ENCODE results near the gene OR2B2. TPM values are rescaled to one million over a fixed set of nuclear protein-coding genes. Genes with fewer than 3 reads are reported as not detected.

OR2B2 gene
- total RNA-seq, 2 experiments from 2014 or later, result not detected

DNA sequence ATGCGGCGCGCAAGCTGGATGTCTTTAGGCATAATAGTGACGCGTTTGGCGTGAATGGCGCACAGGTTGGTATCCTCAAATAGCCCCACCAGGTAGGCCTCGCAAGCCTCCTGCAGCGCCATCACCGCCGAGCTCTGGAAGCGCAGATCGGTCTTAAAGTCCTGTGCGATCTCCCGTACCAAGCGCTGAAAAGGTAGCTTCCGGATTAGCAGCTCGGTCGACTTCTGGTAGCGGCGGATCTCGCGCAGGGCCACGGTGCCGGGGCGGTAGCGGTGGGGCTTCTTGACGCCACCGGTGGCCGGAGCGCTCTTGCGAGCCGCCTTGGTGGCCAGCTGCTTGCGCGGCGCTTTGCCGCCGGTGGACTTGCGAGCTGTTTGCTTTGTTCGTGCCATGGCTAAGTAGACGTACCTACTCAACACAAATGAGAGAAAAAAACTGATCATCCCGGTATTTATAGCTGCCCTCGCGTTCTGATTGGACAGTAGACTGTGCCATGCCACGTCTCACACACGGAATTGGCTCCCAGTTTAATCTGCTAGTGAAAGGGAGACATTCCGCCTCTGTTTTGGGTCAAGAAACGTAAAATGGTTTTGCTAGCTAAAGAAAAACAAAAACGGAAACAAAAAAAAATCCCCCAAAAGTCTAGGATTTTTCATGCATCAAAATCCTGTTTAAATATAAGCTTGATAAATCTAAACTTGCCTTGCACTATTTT is 40.1 kb downstream of the OR2B2 start:
- POLR2A ChIA-PET, result interaction anchor here (0.5 to 18.9 kb wide), 31 partner anchors 7 to 1851 kb away, joined by 3 to 2159 read pairs (median 17); a partner anchor contains a TSS
- DNase-seq (peak; percentile 80), ATAC-seq (ENCODE audit: low read depth) (peak; percentile 63)
- Mint-ChIP-seq H3K4me1 (peaks cover 44% of the 10 kb centered on the region), H3K36me3 (no peaks in the 10 kb centered on the region), H3K27ac (peak overlapping the region; percentile 93), H3K27me3 (no peaks in the 10 kb centered on the region), H3K4me3 (peak overlapping the region; percentile 92), H3K9me3 (no peaks in the 10 kb centered on the region)

DNA sequence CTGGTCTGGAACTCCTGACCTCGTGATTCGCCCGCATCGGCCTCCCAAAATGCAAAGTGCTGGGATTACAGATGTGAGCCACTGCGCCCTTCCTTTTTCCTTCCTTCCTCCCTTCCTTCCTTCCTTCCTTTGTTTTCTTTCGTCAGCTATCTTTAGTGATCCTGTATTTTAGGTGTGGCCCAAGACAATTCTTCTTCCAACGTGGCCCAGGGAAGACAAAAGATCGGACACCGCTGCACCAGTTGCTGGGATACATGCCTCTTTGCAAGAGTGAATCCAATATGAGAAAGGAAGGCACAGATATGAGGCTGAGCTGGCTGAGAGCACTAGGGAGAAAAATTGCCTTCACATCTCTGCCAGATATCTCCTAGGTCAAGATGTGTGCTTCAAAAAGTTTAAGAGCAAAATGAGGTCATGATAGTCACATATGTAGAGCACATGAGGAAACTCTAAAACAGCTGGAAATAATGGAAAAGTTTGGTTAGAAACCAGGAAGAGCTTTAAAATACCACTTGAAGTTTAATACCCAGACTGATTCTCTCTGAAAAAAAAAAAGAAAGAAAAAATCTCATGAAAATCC is 41.8 kb downstream of the OR2B2 start:
- Mint-ChIP-seq H3K4me3 (peak overlapping the region; percentile 92), H3K27me3 (no peaks in the 10 kb centered on the region), H3K36me3 (no peaks in the 10 kb centered on the region), H3K27ac (peak overlapping the region; percentile 93), H3K9me3 (no peaks in the 10 kb centered on the region), H3K4me1 (peaks cover 57% of the 10 kb centered on the region)
- ATAC-seq (ENCODE audit: low read depth) (no peak), DNase-seq (no peak)
- POLR2A ChIA-PET, result interaction anchor here (0.6 to 18.9 kb wide), 22 partner anchors 18 to 1850 kb away, joined by 3 to 2159 read pairs (median 27); a partner anchor contains a TSS

DNA sequence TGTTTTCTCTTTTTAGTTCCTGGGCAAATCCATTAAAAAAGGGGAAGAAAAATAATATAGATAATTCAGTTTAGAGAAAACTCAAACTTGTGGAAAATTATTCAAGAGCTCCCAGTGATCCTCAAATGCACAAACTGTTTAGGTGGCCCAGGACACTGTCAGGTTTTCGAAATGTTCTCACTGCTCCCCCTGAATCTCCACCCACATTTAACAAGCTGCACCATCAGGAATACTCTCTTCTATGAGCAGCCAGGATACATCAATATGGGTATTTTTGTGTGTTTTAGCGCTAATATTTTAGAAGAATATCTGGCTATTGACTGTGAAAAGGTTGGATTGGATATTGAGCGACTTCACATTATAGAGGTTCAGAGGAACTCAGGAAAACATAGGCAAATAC is 43.9 kb downstream of the OR2B2 start:
- no peaks in the 10 kb centered on the region for H3K27me3 Mint-ChIP-seq
- no peak for ATAC-seq (ENCODE audit: low read depth)
- H3K4me1 Mint-ChIP-seq, result peaks cover 60% of the 10 kb centered on the region
- peak overlapping the region; percentile 99 for H3K4me3 Mint-ChIP-seq
- no peaks in the 10 kb centered on the region for H3K36me3 Mint-ChIP-seq
- peak overlapping the region; percentile 100 for H3K27ac Mint-ChIP-seq
- H3K9me3 Mint-ChIP-seq, result no peaks in the 10 kb centered on the region
- no peak for DNase-seq
- POLR2A ChIA-PET, result interaction anchor here (1.0 to 18.9 kb wide), 18 partner anchors 18 to 1847 kb away, joined by 4 to 2159 read pairs (median 67); a partner anchor contains a TSS

DNA sequence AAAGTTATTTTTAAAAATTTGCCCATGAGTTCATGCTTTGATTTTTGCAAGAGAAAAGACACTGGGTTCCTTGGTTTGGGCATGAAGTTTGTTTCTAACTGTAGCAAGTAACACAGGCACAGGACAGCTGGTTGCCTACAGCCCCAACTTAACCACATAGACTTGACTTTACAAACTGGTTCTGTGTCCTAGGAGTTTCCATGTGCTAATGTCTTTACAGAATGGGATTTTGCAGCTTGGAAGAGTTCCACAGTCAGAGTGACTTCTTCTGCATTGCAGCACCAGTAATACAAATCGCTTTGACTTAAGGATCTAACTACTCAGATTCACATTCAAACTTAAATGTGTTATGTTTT is 44.3 kb downstream of the OR2B2 start:
- Mint-ChIP-seq H3K27me3 (no peaks in the 10 kb centered on the region), H3K4me1 (peaks cover 60% of the 10 kb centered on the region), H3K9me3 (no peaks in the 10 kb centered on the region), H3K4me3 (peak overlapping the region; percentile 99), H3K36me3 (no peaks in the 10 kb centered on the region), H3K27ac (peak overlapping the region; percentile 100)
- ATAC-seq (ENCODE audit: low read depth) (no peak), DNase-seq (no peak)
- POLR2A ChIA-PET, result interaction anchor here (0.7 to 18.9 kb wide), 26 partner anchors 18 to 1846 kb away, joined by 3 to 2159 read pairs (median 42); a partner anchor contains a TSS

DNA sequence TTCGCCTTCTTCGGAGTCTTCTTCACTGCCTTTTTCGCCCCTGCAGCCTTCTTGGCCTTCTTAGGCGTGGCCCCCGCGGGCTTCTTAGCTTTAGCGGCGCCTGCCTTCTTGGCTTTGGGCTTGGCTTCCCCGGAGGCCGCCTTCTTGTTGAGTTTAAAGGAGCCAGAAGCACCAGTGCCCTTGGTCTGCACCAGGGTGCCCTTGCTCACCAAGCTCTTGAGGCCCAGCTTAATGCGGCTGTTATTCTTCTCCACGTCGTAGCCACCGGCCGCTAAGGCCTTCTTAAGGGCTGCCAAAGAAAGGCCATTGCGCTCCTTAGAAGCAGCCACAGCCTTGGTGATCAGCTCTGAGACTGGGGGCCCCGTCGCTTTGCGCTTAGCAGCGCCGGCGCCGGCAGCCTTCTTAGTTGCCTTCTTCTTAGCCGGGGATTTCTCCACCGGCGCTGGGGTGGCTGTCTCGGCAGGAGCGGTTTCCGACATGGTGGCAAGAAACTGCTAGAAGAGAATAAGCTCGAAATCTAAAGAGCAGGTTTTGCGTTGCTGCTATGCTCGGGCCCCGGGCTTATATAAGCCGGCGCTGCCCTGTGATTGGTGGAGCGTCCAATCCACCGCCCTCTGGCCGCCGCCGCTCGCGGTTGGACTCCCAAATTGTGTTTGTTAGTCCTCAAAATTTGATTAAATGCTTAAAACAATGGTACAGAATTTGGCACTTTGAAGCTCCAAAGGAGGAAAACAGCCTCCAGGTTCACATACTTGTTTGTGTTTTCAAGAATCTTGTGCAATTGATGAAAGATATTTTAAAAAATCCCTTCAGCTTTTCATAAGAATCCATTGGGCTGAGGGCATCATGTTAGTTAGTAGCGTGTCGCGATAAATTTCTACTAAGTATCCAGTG is 44.9 kb downstream of the OR2B2 start:
- Mint-ChIP-seq H3K36me3 (no peaks in the 10 kb centered on the region), H3K4me3 (peak overlapping the region; percentile 99), H3K9me3 (no peaks in the 10 kb centered on the region), H3K27ac (peak overlapping the region; percentile 100), H3K27me3 (no peaks in the 10 kb centered on the region), H3K4me1 (peaks cover 65% of the 10 kb centered on the region)
- POLR2A ChIA-PET, result interaction anchor here (0.5 to 18.9 kb wide), 36 partner anchors 17 to 1846 kb away, joined by 3 to 2159 read pairs (median 11); partner anchors contain the start of gene ZKSCAN8
- peak; percentile 90 for DNase-seq
- peak; percentile 38 for ATAC-seq (ENCODE audit: low read depth)

DNA sequence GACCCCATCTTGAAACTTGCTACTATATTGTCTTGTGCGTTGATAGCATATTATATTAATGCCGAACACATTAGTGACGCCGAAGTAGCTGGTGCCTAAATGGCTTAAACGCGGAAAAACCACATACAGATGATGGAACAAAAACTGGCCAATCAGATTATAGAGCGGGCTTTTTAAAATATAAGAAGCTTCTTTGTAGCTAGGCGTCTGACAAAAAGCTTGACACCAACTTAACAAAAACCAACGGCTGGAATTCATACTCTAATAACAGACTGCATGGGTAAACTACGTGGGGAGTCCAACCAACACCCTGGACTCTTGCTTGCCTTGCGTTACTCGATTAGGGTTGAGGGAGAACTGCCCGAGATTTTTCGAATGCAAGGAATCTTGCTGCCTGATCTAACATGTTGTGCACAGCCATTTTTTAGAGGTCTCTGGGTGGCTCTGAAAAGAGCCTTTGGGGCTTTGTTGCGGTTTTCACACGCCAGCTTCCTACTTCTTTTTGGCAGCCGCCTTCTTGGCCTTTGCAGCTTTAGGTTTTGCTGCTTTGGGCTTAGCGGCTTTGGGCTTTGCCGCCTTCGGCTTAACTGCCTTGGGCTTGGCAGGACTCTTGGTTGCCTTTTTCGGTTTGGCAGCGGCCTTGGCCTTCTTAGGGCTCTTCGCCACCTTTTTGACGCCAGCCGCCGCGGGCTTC is 45.7 kb downstream of the OR2B2 start:
- peak overlapping the region; percentile 100 for H3K27ac Mint-ChIP-seq
- no peaks in the 10 kb centered on the region for H3K27me3 Mint-ChIP-seq
- POLR2A ChIA-PET, result interaction anchor here (0.6 to 18.9 kb wide), 46 partner anchors 7 to 1845 kb away, joined by 3 to 2159 read pairs (median 8); partner anchors contain the start of genes HMGN4 and ZKSCAN8

DNA sequence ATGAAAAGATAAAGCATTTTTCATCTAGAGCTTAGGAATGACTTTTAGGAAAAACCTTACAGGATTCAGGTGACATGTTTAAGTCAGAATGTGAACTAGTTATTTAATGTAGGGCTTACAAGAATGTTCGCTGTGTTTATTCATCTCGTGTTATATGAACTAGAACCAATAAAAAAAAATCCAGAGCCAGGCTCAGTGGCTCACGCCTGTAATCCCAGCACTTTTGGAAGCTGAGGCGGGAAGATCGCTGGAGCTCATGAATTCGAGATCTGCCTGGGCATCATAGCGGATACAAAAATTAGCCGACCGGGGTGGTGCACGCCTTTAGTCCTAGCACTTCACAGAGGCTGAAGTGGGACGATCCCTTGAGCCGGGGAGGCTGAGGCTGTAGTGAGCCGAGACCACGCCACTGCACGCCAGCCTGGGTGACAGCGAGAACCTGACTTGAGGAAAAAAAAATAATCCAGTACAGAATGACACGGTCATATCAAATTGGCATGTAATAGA is 46.3 kb downstream of the OR2B2 start:
- Mint-ChIP-seq H3K9me3 (no peaks in the 10 kb centered on the region), H3K4me1 (peaks cover 61% of the 10 kb centered on the region), H3K4me3 (peak overlapping the region; percentile 99), H3K36me3 (peaks cover 3% of the 10 kb centered on the region), H3K27me3 (no peaks in the 10 kb centered on the region), H3K27ac (peak overlapping the region; percentile 100)
- ATAC-seq (ENCODE audit: low read depth) (peak; percentile 19), DNase-seq (peak; percentile 70)
- POLR2A ChIA-PET, result interaction anchor here (0.6 to 18.9 kb wide), 47 partner anchors 8 to 1844 kb away, joined by 3 to 2159 read pairs (median 7); partner anchors contain the start of gene HMGN4

More for the DNA sequence above, 45.7 kb downstream of the OR2B2 start:
- ATAC-seq (ENCODE audit: low read depth) (peak; percentile 19), DNase-seq (peak; percentile 76)
- H3K9me3 Mint-ChIP-seq, result no peaks in the 10 kb centered on the region
- peak overlapping the region; percentile 99 for H3K4me3 Mint-ChIP-seq
- peaks cover 3% of the 10 kb centered on the region for H3K36me3 Mint-ChIP-seq
- peaks cover 65% of the 10 kb centered on the region for H3K4me1 Mint-ChIP-seq

DNA sequence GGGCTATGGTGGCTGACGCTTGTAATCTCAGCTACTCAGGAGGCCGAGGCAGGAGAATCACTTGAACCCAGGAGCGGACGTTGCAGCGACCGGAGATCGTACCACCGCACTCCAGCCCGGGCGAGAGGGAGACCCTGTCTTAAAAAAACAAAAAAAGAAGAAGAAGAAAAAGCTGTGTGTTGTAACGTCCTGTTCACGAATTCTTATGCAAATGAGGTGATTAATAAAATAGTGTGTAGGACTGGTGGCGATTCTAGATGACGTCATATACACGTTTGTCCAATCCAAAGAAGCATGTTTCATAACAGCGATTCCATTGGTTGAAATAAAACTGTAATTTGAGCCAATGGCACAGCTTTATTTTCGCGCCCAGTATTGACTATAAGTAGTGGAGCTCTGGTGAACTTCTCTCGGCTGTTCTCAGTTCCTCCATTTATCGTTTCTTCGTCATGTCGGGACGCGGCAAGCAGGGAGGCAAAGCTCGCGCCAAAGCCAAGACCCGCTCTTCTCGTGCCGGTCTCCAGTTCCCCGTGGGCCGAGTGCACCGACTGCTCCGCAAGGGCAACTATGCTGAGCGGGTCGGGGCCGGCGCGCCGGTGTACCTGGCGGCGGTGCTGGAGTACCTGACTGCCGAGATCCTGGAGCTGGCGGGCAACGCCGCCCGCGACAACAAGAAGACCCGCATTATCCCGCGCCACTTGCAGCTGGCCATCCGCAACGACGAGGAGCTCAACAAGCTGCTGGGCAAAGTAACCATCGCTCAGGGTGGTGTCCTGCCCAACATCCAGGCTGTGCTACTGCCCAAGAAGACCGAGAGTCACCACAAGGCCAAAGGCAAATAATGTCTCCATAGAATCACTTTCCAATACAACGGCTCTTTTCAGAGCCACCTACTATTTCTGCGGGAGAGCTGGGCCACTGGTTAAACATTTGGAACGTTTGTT is 47.0 kb downstream of the OR2B2 start:
- H3K27me3 Mint-ChIP-seq, result no peaks in the 10 kb centered on the region
- peak overlapping the region; percentile 99 for H3K4me3 Mint-ChIP-seq
- peaks cover 57% of the 10 kb centered on the region for H3K4me1 Mint-ChIP-seq
- no peaks in the 10 kb centered on the region for H3K9me3 Mint-ChIP-seq
- peak; percentile 83 for DNase-seq
- POLR2A ChIA-PET, result interaction anchor here (0.6 to 18.9 kb wide), 42 partner anchors 8 to 1843 kb away, joined by 3 to 2159 read pairs (median 8); partner anchors contain the start of gene ZNF184
- H3K27ac Mint-ChIP-seq, result peak overlapping the region; percentile 100
- H3K36me3 Mint-ChIP-seq, result peaks cover 3% of the 10 kb centered on the region
- ATAC-seq (ENCODE audit: low read depth), result peak; percentile 56

DNA sequence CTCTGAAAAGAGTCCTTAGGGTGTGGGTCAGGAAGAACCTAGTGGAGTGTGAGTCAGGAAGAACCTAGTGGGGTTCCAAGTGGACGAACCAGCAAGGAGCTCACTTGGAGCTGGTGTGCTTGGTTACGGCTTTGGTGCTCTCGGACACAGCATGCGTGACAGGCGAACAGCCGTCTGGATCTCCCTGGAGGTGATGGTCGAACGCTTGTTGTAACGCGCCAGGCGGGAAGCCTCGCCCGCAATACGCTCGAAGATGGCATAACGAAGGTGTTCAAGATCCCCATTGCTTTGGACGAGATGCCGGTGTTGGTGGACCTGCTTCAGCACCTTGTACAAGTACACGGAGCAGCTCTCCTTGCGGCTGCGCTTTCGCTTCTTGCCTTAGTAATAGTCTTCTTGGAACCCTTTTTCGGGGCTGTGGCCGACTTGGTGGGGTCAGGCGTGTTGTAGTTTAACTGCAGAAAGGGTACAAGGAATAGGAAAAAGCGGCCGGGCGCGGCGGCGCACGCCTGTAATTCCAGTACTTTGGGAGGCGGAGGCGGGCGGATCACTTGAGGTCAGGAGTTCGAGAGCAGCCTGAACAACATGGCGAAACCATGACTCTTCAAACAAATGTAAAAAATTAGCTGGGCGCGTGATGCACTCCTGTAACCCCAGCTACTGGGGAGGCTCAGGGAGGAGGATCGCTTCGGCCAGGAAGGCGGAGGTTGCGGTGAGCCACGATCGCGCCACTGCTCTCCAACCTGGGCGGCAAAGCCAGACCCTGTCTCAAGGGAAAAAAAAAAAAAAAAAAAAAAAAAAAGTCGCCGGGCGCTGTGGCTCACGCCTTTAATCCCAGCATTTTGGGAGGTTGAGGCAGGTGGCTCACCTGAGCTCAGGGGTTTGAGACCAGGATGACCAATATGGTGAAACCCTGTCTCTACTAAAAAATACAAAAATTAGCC is 48.0 kb downstream of the OR2B2 start:
- Mint-ChIP-seq H3K9me3 (no peaks in the 10 kb centered on the region), H3K4me3 (peak overlapping the region; percentile 99), H3K27ac (peak overlapping the region; percentile 100), H3K36me3 (peaks cover 3% of the 10 kb centered on the region), H3K27me3 (no peaks in the 10 kb centered on the region), H3K4me1 (peaks cover 52% of the 10 kb centered on the region)
- no peak for ATAC-seq (ENCODE audit: low read depth)
- DNase-seq, result peak; percentile 64
- POLR2A ChIA-PET, result interaction anchor here (0.7 to 18.9 kb wide), 35 partner anchors 7 to 1843 kb away, joined by 3 to 2159 read pairs (median 10); partner anchors contain the start of gene ZNF184

DNA sequence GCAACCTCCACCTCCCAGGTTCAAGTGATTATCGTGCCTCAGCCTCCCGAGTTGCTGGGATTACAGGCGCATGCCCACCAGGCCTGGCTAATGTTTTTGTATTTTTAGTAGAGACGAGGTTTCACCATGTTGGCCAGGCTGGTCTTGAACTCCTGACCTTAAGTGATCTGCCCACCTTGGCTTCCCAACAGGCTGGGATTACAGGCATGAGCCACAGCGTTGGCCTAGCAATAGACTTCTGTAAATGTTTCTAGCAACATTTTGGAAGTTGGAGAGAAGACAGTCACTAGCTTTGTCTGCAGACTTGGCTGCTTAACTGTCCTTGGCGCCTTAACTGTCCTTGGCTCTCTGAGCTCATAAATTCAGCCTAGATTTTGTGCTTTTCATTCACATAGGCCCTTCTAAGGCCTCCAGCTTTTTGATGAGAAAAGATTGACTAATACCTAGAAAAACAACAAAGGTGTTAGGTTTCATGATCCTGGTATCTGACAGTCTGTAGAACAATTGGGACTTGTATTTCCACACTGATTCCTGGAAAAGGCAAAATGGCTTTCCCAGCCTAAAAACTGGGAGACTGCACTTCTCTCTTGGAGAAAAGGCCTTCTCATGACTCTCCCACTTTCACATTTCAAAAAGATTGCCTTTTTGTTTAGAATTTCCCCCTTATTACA is 49.7 kb downstream of the OR2B2 start:
- no peak overlapping the region for H3K27ac Mint-ChIP-seq

More for the DNA sequence above, 49.7 kb downstream of the OR2B2 start:
- no peak overlapping the region for H3K4me3 Mint-ChIP-seq
- peaks cover 37% of the 10 kb centered on the region for H3K4me1 Mint-ChIP-seq
- no peak for DNase-seq
- POLR2A ChIA-PET, result interaction anchor here (0.7 to 18.9 kb wide), 7 partner anchors 10 to 51 kb away, joined by 4 to 2159 read pairs (median 9); a partner anchor contains a TSS
- ATAC-seq (ENCODE audit: low read depth), result no peak
- H3K36me3 Mint-ChIP-seq, result peaks cover 3% of the 10 kb centered on the region
- H3K9me3 Mint-ChIP-seq, result no peaks in the 10 kb centered on the region
- H3K27me3 Mint-ChIP-seq, result peaks cover 2% of the 10 kb centered on the region

Data from activated naive CD8-positive, alpha-beta T cell treated with anti-CD3 and anti-CD28 coated beads, Interleukin-2, amount 10 ng/mL, durations not matched to agents 7 days and 5 days (primary cell).